KMS-11 (cell line): Measurements from ENCODE around the gene SOX30.
A peak's percentile ranks its signal among the peaks of the same experiment; 100 is the strongest.

ENCODE experiments used
- H2AFZ ChIP-seq: fragments of 200-600 bp; sonication (generic); 2 replicates; pipeline ENCODE4 v1.6.1; 2016; ENCODE audit warnings: antibody characterized with exemption, mixed run types, low read depth
- H3K27ac ChIP-seq: fragments of 200-600 bp; sonication (generic); 2 replicates; pipeline ENCODE4 v1.6.1; 2016; ENCODE audit warnings: mild to moderate bottlenecking, mixed run types
- H3K27me3 ChIP-seq: fragments of 200-600 bp; sonication (generic); 2 replicates; pipeline ENCODE4 v1.6.1; 2017; ENCODE audit warnings: mild to moderate bottlenecking, low read depth, mixed run types, moderate library complexity; ENCODE audit not compliant: insufficient read depth
- H3K36me3 ChIP-seq: fragments of 200-600 bp; sonication (generic); 2 replicates; pipeline ENCODE4 v1.6.1; 2017; ENCODE audit warnings: mild to moderate bottlenecking, mixed run types; ENCODE audit not compliant: insufficient read depth
- H3K4me1 ChIP-seq: fragments of 200-600 bp; sonication (generic); 2 replicates; pipeline ENCODE4 v1.6.1; 2016; ENCODE audit warnings: mild to moderate bottlenecking, low read depth, mixed run types; ENCODE audit not compliant: poor library complexity, severe bottlenecking
- H3K4me2 ChIP-seq: fragments of 200-600 bp; sonication (generic); 2 replicates; pipeline ENCODE4 v1.7.0; 2016; ENCODE audit warnings: mild to moderate bottlenecking, mixed run types
- H3K4me3 ChIP-seq: fragments of 200-600 bp; sonication (generic); IDR thresholded peaks from 2 replicates; pipeline ENCODE4 v1.6.1; 2017; ENCODE audit warnings: low read depth, low read length, mixed read lengths; ENCODE audit not compliant: insufficient read depth
- H3K79me2 ChIP-seq: fragments of 200-600 bp; sonication (generic); 2 replicates; pipeline ENCODE4 v1.6.1; 2016; ENCODE audit warnings: low read depth, mixed run types; ENCODE audit not compliant: insufficient read depth
- H3K9ac ChIP-seq: fragments of 200-600 bp; sonication (generic); 2 replicates; pipeline ENCODE4 v1.6.1; 2016; ENCODE audit warnings: mild to moderate bottlenecking, mixed run types
- H4K20me1 ChIP-seq: fragments of 200-600 bp; sonication (generic); 2 replicates; pipeline ENCODE4 v1.6.1; 2016; ENCODE audit warnings: mild to moderate bottlenecking, mixed run types; ENCODE audit not compliant: insufficient read depth
- TF ChIP-seq, protein P1 (sequence below): fragments of 200-600 bp; sonication (generic); conservative IDR thresholded peaks from 2 replicates; pipeline ENCODE4 v1.6.1; 2017; ENCODE audit warnings: low read depth, mild to moderate bottlenecking, antibody characterized with exemption, low read length, moderate library complexity, mixed read lengths

The SOX30 gene

DNA sequence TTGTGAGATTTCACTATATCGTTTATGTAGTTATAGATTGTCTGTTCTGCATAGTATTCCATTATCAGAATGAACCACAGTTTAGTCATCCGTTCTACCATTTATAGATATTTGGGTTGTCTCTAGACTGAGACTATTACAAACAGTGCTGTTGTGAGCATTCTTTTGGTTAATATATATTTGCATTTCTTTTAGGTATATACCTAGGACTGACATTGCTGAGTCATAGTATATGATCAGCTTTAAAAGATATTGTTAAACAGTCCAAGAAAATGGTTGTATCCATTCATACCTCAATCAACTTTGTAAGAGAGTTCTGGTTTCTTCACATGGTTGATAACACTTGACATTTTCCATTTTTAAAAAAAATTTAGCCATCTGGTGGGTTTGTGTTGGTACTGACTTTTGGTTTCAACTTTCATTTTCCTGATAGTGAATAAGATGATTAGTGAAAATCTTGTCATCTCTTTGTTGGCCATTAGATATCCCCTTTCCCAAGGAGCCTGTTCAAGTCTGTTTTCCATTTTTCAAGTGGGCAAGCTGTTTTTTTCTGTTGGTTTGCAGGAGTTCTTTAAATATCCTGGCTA is 53.8 kb downstream of the SOX30 start:
- Histone ChIP-seq H3K4me2 (peak overlapping the region; percentile 52), H3K9ac (no peak overlapping the region), H3K36me3 (no peaks in the 10 kb centered on the region), H3K27ac (peak overlapping the region; percentile 51; the same call in 1 of the 2 replicates), H3K79me2 (no peaks in the 10 kb centered on the region), H3K27me3 (no peaks in the 10 kb centered on the region), H4K20me1 (no peaks in the 10 kb centered on the region), H3K4me1 (peaks cover 71% of the 10 kb centered on the region), H3K4me3 (no peak overlapping the region), H2AFZ (no peak overlapping the region)
- TF ChIP-seq, protein P1, sequence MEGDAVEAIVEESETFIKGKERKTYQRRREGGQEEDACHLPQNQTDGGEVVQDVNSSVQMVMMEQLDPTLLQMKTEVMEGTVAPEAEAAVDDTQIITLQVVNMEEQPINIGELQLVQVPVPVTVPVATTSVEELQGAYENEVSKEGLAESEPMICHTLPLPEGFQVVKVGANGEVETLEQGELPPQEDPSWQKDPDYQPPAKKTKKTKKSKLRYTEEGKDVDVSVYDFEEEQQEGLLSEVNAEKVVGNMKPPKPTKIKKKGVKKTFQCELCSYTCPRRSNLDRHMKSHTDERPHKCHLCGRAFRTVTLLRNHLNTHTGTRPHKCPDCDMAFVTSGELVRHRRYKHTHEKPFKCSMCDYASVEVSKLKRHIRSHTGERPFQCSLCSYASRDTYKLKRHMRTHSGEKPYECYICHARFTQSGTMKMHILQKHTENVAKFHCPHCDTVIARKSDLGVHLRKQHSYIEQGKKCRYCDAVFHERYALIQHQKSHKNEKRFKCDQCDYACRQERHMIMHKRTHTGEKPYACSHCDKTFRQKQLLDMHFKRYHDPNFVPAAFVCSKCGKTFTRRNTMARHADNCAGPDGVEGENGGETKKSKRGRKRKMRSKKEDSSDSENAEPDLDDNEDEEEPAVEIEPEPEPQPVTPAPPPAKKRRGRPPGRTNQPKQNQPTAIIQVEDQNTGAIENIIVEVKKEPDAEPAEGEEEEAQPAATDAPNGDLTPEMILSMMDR: no peak

DNA sequence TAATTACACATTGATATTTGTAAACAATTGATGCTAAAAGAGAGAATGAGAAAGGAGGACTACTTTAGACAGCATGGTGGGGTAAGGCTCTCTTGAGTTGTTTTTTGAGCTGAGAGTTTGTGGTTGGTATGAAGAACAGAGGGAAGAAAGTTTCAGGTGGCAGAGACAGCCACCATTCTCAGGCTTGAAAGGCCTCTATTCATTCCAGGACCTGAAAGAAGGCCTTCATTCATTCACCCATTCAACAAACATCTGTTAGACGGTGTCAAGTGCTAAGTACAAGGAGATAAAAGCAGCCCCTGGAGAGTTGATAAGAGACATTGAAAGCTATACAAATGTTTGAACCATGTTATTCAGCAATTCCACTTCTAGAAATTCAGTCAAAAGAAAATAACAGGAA is 55.0 kb downstream of the SOX30 start:
- peak overlapping the region; percentile 52 for H3K4me2 ChIP-seq
- H3K27ac ChIP-seq: peak overlapping the region; percentile 51
- no peak overlapping the region for H2AFZ ChIP-seq
- H3K9ac ChIP-seq: no peak overlapping the region
- H3K27me3 ChIP-seq: no peaks in the 10 kb centered on the region
- TF ChIP-seq, protein P1: no peak
- no peaks in the 10 kb centered on the region for H3K36me3 ChIP-seq
- H3K79me2 ChIP-seq: no peaks in the 10 kb centered on the region
- H4K20me1 ChIP-seq: no peaks in the 10 kb centered on the region
- peaks cover 83% of the 10 kb centered on the region for H3K4me1 ChIP-seq
- H3K4me3 ChIP-seq: no peak overlapping the region

- no peak overlapping the region for H2AFZ ChIP-seq
- no peak overlapping the region for H3K9ac ChIP-seq
- no peaks in the 10 kb centered on the region for H3K36me3 ChIP-seq
- H3K79me2 ChIP-seq: no peaks in the 10 kb centered on the region
- H3K4me2 ChIP-seq: peak overlapping the region; percentile 52
- H4K20me1 ChIP-seq: no peaks in the 10 kb centered on the region
- H3K4me3 ChIP-seq: no peak overlapping the region
- peaks cover 87% of the 10 kb centered on the region for H3K4me1 ChIP-seq
- TF ChIP-seq, protein P1: no peak
- peak overlapping the region; percentile 51 for H3K27ac ChIP-seq
- no peaks in the 10 kb centered on the region for H3K27me3 ChIP-seq
Measured at GRCh38 chr5:157596487-157596886, 55.8 kb downstream of the SOX30 start.

- Histone ChIP-seq H3K27me3 (no peaks in the 10 kb centered on the region), H3K27ac (peak overlapping the region; percentile 52; the same call in 1 of the 2 replicates), H2AFZ (no peak overlapping the region), H3K4me1 (peaks cover 80% of the 10 kb centered on the region), H3K9ac (no peak overlapping the region), H3K4me3 (no peak overlapping the region), H4K20me1 (no peaks in the 10 kb centered on the region), H3K79me2 (no peaks in the 10 kb centered on the region), H3K4me2 (peak overlapping the region; percentile 86), H3K36me3 (no peaks in the 10 kb centered on the region)
- TF ChIP-seq, protein P1: no peak
Measured at GRCh38 chr5:157594675-157595459, 57.4 kb downstream of the SOX30 start.
